NOMO-1 treated with DMSO at 0.1 percent for 48 hours (cell line): Measurements from ENCODE around the gene MYO5C.
"Not testable (repeated sequence)": the region's sequence is repeated elsewhere in the genome, so short reads cannot be mapped to it uniquely, and the experiment has no call there.

Experiments used
- DNase-seq: peaks from one replicate; lab custom pipeline; 2025; ENCODE audit not compliant: unreplicated experiment; lab: John Stamatoyannopoulos, UW

Gene MYO5C

DNA sequence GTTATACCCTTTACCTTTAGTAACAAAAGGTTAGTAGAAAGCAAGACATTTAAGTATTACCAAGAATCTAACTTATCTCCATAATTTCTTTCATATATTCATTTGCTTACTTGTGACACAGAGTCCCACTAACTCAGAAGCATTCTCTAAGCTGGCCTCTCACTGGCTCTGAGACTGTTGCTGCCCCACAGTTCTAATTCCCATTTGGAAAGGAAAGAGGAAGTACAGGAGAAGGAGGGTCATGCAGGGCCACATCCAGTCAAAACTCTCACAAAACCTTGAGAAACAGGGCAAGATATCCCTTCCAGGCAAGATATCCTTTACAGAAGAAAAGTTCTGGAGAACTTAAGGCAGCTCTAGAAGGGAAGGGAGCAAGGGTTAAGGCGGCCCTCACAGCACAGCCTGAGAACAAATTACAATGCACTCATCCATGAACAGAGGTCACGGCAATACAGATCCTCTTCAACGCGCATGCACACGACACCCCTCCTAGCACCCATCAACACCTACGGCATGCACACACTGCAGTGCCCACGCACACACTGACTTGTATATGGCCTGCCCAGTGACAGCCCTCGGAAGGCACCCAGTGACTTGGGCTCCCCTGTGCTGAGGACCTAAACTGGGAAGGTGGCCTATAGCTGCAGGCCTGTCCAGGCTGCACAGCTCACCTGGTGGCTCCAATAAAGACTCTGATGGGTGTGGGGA lies 13.0 kb upstream of the MYO5C start:
- DNase-seq, result no peak

DNA sequence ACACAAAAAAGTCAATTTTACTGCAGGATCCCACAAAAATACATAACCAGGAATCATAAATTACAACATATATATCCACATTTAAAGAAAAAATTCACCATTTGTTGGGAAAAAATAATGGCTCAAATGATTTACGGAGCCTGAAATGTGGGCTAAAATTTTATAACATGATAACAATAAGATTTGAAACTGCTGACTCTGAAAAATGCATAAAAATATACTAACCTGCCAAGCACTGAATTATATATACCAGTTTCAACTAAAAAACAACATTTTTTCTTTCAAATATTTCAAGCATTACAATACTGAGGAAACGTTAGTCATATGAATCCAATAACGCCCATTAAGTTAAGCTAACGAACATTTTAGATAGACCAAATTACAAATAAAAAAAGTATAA lies 12.2 kb upstream of the MYO5C start:
- no peak for DNase-seq

DNA sequence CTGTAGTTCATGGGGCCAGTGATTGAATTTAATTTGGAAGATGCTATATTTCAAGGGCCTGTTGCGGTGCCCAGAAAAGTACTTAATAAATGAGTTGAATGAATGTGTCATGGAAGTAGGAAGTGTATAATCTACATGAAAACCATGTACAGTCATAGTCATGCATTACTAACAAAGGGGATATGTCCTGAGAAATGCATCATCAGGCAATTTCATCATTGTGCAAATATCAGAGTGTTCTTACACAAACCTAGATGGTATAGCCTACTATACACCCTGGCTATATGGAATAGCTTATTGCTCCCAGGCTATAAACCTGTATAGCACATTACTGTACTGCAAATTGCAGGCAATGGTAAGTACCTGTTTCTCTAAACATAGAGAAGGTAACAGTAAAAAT lies 10.7 kb upstream of the MYO5C start:
- DNase-seq, result no peak

DNA sequence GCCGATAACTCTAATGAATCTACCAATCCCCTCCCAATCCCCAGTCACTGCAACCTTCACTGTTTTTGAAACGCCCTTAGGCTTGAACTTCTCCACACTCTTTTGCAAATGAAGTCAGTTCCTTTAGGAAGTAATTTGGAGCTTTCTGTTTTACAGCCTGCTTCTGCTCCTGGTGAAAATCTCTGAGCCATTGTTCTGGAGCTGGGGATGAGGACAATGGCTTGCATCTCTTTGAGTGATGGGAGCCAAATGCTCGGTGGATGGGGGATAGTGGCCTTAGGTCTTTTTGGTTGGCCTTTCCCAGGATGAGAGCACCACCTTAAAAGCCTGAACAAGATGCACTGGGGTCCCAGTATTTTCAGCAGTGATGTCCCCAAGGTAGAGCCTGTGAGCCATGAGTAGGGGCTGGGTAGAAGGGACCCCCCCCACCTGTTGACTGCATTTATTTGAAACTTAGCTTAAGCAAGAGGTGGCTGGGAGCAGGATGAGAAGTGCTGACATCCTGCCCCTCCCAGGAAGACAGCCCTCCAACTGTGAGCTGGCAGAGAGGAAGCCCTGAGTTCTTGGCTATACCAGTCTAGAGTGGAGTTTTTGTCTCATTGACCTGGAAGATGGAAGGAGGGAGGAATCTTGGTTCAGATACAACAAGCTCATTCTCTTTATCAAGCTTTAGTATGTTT lies 7.6 kb upstream of the MYO5C start:
- no peak for DNase-seq

DNA sequence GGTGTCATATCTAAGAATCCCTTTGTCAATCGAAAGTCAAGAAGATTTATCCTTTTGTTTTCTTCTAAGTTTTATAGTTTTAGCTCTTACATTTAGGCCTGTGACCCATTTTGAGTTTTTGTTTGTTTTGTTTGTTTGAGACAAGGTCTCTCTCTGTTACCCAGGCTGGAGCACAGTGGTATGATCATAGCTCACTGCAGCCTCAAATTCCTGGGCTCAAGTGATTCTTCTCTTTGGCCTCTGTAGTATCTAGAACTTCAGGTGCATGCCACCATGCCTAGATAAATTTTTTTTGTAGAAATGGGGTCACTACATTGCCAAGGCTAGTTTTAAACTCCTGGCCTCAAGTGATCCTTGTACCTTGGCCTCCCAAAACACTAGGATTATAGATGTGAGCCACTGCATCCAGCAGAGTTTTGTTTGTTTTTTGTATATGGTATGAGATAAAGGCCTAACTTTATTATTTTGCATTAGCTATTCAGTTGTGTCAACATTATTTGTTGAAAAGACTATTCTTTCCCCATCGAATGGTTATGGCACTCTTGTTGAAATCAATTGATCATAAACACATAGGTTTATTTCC lies 5.8 kb upstream of the MYO5C start:
- no peak for DNase-seq

DNA sequence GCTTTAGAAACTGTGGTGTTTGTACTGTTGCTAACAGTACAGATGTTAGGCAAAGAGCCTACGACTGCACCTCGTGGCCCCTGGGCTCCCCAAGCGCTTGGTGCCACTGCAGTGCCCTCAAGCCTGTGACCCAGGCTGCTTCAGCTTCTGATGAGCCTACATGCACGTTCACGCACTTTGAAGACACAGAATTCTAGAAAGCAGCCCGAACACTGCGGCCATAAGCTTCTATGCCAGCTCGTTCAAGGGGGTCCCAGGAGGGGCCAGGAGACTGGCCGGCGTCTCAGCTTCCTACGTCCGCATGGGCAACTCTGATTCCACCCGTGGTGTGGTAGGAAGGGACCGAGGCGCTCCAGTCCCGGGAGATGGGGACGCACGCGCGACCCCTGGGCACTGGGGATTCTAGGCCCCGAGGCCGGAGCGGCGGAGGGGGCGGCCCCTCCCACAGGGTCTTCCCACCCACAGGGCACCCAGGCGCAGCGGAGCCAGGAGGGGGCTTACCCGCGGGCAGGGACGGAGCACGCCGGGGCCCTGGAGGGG lies 653 bp downstream of the MYO5C start:
- DNase-seq, result no peak

DNA sequence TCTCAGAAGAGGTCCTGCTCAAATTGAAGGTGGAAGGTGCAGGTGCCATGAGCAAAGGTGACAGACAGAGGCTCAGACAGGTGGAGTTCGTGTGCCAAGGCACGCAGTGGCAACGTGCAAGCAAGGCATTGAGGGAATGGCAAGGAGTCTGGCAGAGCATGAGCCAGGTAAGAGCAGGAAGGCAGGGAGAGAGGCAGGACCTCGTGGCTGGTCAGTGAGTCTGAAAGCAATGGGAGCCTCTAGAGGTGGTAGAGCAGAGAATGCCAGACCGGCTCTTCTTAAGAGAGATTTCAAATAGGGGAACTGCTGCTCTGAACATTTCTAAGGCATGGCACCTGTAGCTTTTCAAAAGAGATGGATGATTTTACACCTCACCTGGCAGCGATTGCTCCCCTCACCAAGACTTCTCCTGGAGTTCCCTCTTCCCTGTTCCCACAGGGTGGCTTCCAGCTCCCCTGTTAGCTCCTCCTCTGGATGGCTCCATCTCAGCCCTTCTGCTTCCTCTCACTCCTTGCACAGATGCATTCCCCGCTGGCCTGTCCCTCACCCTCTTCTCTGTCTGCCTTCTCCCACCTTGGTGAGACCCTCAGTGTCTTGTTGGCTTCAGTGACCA lies 2.7 kb downstream of the MYO5C start:
- DNase-seq, result no peak

DNA sequence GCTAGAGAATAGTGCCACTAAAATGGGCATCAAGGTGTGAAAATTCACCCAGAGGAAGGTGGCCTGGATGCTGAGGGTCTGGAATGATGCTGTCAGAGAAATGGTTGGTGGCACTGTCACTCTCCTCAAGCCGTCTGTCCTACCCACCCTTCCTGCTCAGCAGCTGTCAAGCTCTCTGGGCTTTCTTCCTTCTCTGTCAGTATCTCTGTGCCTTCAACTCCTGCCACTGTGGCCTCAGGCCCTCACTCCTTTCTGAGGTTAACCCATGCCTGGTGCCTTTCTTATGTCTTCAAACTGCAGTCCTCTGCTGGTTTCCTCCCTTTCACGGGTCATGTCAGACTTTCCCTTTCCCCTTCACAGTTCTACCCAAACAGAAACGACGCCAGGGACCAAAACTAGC lies 4.4 kb downstream of the MYO5C start:
- DNase-seq, result no peak

DNA sequence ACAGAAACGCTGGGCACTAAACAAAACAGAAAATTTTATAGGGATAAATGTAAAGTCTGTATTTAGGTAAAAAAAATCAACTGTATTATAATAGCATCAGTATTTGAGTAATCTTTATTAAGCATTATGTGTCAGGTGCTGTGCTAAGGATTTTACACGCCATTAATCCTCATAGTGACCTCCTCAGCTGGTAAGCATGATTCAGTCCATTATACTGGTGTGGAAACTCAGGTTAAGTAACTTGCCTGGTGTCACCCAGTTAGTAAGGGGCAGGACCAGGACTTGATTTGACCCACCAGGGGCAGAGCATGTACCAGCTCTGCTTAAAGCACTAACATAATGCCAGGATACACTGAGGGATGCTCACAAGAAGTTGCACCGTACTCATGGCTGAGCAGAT lies 4.8 kb downstream of the MYO5C start:
- no peak for DNase-seq

DNA sequence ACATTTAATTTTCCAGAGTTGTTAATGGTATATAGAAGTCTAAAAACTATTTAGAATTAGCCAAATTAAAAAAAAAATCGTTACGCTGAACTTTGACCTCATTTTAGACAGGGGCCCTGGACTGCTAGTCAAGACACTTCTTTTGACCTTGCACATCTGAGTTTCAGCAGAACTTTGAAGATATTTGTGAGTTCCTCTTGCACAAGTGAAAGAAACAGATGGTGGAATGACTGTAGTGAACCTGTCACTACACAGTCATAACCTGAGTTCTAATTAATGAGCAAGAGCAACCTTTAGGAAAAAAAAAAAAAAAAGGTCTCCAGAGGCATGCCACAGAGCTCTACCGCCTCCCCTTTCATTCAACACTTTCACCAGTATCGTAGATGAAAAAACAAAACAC lies 5.3 kb downstream of the MYO5C start:
- DNase-seq, result no peak

DNA sequence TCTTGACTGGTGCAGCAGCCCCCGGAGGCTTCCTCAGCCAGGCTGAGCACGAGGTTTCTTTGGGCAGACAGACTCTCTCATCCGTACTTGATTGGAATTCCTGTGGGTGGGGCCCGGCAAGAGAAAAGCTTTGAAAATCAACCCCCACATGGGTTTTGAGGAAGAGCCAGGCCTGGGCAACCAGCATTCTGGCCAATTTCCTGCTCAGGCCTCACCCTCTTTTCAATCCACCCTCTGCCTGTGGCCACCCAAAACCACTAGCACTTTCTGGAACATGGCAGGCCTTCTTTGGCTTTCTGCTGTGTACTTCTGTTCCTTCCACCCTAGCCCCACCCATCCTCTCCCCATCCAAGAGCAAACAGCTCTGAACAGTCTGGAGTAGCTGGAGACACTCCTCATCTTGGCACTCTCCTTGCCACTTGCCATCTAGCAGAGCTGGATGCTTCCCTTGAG lies 5.9 kb downstream of the MYO5C start:
- no peak for DNase-seq

DNA sequence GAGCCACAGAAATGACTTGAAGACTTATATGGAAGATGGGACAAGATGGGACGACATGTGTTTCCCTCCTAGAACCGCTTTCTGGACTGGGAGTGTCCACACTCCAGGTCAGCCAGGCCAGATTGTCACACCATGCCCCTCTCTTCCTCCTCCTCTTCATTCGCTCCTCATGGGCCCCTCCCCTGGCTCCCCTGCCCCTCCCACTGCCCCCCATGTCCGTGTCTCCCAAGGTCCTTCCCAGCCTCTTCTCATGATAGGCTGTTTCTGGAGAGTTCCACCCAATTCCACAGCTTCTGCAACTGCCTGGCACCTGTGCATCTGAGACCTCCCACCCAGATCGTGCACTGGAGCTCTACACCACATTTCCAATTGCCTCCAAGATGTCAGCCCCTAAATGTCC lies 6.6 kb downstream of the MYO5C start:
- DNase-seq, result no peak

DNA sequence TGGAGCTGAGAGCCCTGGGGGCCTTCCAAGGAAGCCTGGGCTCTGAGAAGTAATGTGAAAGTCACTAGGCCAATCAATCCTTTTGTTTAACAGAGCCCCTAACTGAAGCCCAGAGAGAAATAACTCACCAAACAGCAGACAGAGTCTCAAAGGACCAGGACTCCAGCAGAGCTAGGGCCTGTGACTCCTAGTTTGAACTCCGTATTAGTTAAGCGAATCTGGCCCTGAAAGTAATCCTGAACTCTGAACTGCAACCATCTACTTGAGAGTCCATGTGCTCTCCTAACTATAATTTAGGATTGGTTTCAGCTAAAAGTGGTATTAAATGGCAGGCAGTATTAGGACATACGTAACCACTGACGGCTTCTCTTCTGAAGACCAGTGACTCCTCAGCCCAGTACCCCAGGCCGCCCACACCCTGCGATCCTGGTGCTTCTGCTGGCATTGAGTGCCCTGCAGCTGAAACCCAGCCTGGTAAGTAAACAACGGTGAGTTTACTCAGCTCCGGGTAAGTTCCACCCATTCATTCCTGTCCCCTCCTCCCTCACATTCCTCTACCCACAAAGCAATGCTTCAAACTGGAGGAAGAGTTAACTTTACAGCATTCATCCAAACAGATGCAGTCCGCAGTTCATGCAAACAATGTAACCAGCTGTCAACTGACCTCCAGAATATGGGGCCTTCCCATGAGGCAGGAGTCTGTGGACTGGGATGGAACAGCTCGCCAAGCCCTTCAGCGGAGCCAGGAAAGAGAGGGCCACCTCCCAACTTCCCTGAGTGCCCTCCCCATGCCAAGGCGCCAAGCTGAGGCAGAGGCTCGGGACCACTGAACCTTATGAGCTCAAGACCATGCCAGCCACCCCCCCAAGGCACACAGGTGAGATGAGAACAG lies 7.3 kb downstream of the MYO5C start:
- no peak for DNase-seq

DNA sequence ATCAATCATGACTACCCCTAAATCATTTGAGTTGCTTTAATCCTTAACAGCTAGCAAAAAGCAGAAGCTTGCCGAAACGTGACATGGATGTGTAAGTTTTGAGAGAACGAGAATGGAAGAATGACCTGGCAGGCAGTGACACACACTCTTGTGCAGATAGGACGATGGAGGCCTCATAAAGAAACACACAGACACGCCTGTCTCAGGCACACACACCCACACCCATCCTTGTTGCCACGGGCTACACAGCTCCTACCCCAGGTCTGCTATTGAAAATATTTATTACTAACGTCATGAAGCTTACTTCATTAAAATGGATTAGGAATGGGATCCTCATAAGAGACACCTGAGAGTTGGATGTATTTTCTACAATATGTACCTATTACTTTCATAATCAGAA lies 8.5 kb downstream of the MYO5C start:
- DNase-seq, result no peak

DNA sequence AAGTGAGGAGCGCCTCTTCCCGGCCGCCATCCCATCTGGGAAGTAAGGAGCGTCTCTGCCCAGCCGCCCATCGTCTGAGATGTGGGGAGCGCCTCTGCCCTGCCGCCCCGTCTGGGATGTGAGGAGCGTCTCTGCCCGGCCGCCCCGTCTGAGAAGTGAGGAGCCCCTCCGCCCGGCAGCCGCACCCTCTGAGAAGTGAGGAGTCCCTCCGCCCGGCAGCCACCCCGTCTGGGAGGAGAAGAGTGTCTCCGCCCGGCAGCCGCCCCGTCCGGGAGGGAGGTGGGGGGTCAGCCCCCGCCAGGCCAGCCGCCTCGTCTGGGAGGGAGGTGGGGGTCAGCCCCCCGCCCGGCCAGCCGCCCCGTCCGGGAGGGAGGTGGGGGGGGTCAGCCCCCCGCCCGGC lies 9.7 kb downstream of the MYO5C start:
- DNase-seq, result not testable (repeated sequence)

DNA sequence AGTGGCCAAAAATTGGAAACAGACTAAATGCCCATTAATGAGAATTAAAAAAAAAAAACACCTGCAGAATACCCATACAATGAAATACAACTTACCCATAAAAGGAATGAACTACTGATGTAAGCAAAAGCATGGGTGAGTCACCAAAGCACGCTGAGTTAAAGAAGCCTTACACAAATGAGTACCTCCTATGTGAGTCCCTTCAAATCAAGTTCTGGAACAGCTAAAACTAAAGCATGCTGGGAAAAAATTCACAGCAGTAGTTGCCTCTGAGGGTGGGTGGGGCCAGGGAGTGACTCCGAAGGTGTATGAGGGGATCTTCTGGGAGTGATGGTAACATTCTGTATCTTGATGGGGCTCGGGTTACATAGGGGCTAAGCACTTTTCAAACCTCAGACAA lies 11.4 kb downstream of the MYO5C start:
- no peak for DNase-seq

DNA sequence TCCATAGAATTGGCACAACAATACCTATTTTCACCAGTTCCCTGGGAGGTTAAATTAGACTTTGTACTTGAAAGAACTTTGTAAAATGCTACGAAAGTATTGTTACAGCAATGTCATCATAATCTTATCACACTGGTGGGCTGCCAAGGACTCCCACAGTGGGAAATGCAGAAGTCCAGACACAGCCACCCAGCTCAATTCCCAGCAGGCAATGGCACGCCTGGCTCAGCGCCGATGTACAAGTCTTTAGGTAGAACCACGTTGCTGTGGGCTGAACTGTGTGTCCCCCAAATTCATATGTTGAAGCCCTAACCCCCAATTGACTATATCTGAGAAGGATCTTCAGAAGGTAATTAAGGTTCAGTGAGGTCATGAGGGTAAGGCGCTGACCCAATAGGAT lies 12.3 kb downstream of the MYO5C start:
- no peak for DNase-seq

DNA sequence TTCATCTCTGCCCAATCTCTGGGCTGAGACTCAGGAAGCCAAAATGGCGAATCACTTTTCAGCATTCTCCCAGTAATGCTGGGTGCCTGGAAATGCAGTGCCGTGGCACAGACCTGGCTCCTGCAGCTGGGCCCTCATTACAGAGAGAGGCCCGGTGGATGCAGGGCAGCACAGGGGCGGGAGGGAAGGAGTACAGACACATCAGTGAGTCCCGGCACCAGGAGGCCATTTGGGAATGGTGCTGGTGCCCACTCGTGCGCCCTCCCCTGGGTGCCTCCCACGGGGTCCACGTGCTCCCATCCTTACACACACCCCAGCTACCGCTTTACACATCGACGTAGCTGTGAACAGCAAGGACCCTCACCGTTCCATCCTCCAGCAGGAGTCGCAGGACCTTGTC lies 13.2 kb downstream of the MYO5C start:
- DNase-seq, result no peak

DNA sequence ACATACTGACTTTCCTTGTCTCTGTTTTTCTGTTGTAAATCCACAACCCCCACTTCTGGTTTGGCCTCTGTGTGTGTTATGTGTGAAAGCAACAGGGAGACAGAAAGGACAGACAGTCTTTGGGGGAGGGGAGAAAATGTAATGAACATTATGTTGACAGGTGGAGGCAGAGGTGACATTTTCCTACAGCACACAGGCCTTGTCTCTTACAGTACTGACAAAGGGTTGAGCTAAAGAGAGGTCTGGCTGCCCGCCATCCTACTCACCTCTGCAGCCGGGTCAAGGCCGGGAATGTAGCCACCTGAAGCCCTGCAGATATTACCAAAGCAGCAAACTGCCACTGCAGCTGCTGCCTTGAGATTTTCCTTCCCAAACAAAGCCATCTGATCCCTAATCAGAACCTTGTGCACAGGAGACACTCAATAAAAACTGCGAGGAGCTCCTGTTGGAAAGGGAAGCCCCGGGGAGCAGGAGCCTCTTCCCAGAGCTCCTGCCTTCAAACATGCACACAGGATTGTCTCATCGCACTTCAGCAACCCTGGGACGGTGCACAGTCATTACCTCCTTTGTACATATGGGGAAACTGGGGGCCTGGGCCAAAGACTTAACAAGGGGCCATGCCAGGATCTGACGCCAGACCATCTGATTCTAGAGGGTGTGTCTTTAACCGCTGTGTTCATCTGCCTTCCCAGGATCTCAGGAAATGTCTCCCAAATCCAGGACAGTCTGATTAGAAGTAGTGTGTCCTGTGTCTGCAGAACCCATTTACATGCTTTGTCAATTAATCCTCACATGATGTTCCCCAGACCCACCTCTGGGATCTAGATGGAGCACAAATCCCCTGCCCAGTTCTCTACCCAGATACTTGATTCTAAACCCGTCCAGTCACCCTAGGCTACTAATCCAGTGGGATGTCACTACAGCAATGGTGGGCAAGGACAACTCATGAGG lies 14.2 kb downstream of the MYO5C start:
- no peak for DNase-seq
